Measurements from ENCODE around the gene CIDEB. TPM values are rescaled to one million over a fixed set of nuclear protein-coding genes. Genes with fewer than 3 reads are reported as not detected.

CIDEB gene
- total RNA-seq, 3 donors from 2014 or later (not counting 1 experiment from before 2014, with no cell fraction given), result 40.0 to 59.6 (median 46.6) TPM

DNA sequence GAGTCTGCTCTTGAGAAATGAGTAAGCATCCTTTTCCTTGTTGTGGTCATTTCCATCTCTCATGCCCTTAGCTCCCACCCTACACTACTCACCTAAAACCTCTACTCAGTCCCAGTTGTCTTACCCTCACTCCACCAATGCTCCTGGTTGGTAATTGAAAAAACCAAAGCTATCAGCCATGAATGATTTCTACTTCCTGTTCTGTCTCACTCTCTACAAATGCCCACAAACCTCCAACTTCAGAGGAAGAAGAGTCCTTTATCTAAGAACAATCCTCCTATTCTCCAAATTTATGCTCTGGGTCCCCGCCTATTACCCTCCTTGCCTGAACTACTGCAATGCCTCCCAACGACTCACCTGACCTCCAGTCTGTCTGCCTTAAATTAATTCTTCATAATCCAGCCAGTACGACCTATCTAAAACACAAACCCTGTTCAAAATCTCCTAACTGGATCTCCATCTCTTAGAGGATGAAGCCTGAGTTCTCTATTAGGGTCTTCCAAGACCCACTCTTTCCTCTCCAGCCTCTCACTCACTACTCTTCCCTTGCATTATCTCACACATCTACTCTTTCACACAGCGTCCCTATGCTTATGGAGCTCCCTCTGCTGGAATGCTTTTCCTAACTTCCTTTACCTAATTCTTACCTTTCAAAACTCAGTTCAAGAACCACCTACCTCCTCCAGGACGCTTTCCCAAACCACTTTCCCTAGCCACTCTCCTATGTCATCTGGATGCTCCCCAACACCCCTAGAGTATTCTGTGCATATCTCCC, 10.4 kb downstream of the CIDEB start:
- WGBS (ENCODE audit: insufficient coverage), result 52% methylated on average over 5 of the region's 5 CpGs

GRCh38 chr14:24296341-24297157, 11.2 kb downstream of the CIDEB start:
- no peaks in the 10 kb centered on the region for H3K27me3 ChIP-seq (ENCODE audit: control insufficient read depth, insufficient read depth, low read length)
- Mint-ChIP-seq H3K4me3 (peak overlapping the region; percentile 10), H3K27ac (peak overlapping the region; percentile 58 to 63), H3K36me3 (peaks cover 5% of the 10 kb centered on the region), H3K9me3 (no peaks in the 10 kb centered on the region), H3K4me1 (peaks cover 34 to 46% of the 10 kb centered on the region in 2 donors), H3K27me3 (ENCODE audit: low read depth in 2 of 2) (no peaks in the 10 kb centered on the region)
- TF ChIP-seq, protein P1, sequence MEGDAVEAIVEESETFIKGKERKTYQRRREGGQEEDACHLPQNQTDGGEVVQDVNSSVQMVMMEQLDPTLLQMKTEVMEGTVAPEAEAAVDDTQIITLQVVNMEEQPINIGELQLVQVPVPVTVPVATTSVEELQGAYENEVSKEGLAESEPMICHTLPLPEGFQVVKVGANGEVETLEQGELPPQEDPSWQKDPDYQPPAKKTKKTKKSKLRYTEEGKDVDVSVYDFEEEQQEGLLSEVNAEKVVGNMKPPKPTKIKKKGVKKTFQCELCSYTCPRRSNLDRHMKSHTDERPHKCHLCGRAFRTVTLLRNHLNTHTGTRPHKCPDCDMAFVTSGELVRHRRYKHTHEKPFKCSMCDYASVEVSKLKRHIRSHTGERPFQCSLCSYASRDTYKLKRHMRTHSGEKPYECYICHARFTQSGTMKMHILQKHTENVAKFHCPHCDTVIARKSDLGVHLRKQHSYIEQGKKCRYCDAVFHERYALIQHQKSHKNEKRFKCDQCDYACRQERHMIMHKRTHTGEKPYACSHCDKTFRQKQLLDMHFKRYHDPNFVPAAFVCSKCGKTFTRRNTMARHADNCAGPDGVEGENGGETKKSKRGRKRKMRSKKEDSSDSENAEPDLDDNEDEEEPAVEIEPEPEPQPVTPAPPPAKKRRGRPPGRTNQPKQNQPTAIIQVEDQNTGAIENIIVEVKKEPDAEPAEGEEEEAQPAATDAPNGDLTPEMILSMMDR (IDR thresholded peaks at IDR 0.05), result peak; percentile 76
- no peak overlapping the region for H3K4me3 ChIP-seq (ENCODE audit: low read length)
- peak overlapping the region; percentile 30 for H3K27ac ChIP-seq (ENCODE audit: low read length)
- peaks cover 25% of the 10 kb centered on the region for H3K4me1 ChIP-seq (ENCODE audit: control insufficient read depth, insufficient read depth, low read length)
- 78% methylated on average over 12 of the region's 12 CpGs for WGBS (ENCODE audit: insufficient coverage)
- H3K9me3 ChIP-seq (ENCODE audit: control insufficient read depth, insufficient read depth, low read length), result no peaks in the 10 kb centered on the region
- H3K36me3 ChIP-seq (ENCODE audit: control insufficient read depth, insufficient read depth, low read length), result peaks cover 31% of the 10 kb centered on the region
- peak; percentile 74 to 85 (median 76) for ATAC-seq
- intact Hi-C loops (cut with micrococcal nuclease), result loop anchor here (2.0 kb wide), 1 partner anchor 80 kb away; the partner anchor contains the start of gene MDP1
- DNase-seq, result peak; percentile 62 to 90

More for the DNA sequence above, 10.4 kb downstream of the CIDEB start:
- H3K27ac Mint-ChIP-seq, result peak overlapping the region; percentile 58 to 63
- intact Hi-C loops (cut with micrococcal nuclease), result loop anchor here (2.0 kb wide), 1 partner anchor 81 kb away; the partner anchor contains the start of gene MDP1
- H3K36me3 Mint-ChIP-seq, result peaks cover 5% of the 10 kb centered on the region
- Histone ChIP-seq H3K36me3 (ENCODE audit: control insufficient read depth, insufficient read depth, low read length) (peaks cover 31% of the 10 kb centered on the region), H3K4me1 (ENCODE audit: control insufficient read depth, insufficient read depth, low read length) (peaks cover 25% of the 10 kb centered on the region), H3K27ac (ENCODE audit: low read length) (peak overlapping the region; percentile 30), H3K27me3 (ENCODE audit: control insufficient read depth, insufficient read depth, low read length) (no peaks in the 10 kb centered on the region), H3K9me3 (ENCODE audit: control insufficient read depth, insufficient read depth, low read length) (no peaks in the 10 kb centered on the region), H3K4me3 (ENCODE audit: low read length) (no peak overlapping the region)
- peak overlapping the region; percentile 10 for H3K4me3 Mint-ChIP-seq
- H3K27me3 Mint-ChIP-seq (ENCODE audit: low read depth in 2 of 2), result no peaks in the 10 kb centered on the region
- TF ChIP-seq, protein P1 (IDR thresholded peaks at IDR 0.05), result peak; percentile 4
- peak in 1 of 2 donors; percentile 49 for DNase-seq
- peaks cover 42 to 54% of the 10 kb centered on the region in 2 donors for H3K4me1 Mint-ChIP-seq
- H3K9me3 Mint-ChIP-seq, result no peaks in the 10 kb centered on the region
- no peak for ATAC-seq

- H3K27ac ChIP-seq (ENCODE audit: low read length), result no peak overlapping the region
- WGBS (ENCODE audit: insufficient coverage), result no CpG with 5 or more reads among the region's 2 CpGs
- H3K36me3 ChIP-seq (ENCODE audit: control insufficient read depth, insufficient read depth, low read length), result peaks cover 48% of the 10 kb centered on the region
- DNase-seq, result no peak
- no peaks in the 10 kb centered on the region for H3K27me3 ChIP-seq (ENCODE audit: control insufficient read depth, insufficient read depth, low read length)
- peaks cover 22% of the 10 kb centered on the region for H3K4me1 ChIP-seq (ENCODE audit: control insufficient read depth, insufficient read depth, low read length)
- peaks cover 13 to 21% of the 10 kb centered on the region in 2 donors for H3K4me1 Mint-ChIP-seq
- H3K36me3 Mint-ChIP-seq, result peaks cover 14% of the 10 kb centered on the region
- H3K9me3 Mint-ChIP-seq, result no peaks in the 10 kb centered on the region
- TF ChIP-seq, protein P1 (IDR thresholded peaks at IDR 0.05), result no peak
- H3K4me3 ChIP-seq (ENCODE audit: low read length), result no peak overlapping the region
- ATAC-seq, result no peak
- no peaks in the 10 kb centered on the region for H3K27me3 Mint-ChIP-seq (ENCODE audit: low read depth in 2 of 2)
- no peak overlapping the region for H3K27ac Mint-ChIP-seq
- H3K4me3 Mint-ChIP-seq, result no peak overlapping the region
- intact Hi-C loops (cut with micrococcal nuclease), result no loop called here
- no peaks in the 10 kb centered on the region for H3K9me3 ChIP-seq (ENCODE audit: control insufficient read depth, insufficient read depth, low read length)
These were observed 14.3 kb downstream of the CIDEB start for GRCh38 chr14:24293525-24293924.

Data from natural killer cell (primary cell).